Endothelial cell of hepatic sinusoid (primary cell): ENCODE data around the gene SLC39A13.

Source experiments
- in situ Hi-C: cut with HindIII; loops from 2 replicates; pipeline ENCODE4 v1.10.0; 2017; ENCODE audit warnings: low sequenced_read_pairs

Gene SLC39A13

DNA sequence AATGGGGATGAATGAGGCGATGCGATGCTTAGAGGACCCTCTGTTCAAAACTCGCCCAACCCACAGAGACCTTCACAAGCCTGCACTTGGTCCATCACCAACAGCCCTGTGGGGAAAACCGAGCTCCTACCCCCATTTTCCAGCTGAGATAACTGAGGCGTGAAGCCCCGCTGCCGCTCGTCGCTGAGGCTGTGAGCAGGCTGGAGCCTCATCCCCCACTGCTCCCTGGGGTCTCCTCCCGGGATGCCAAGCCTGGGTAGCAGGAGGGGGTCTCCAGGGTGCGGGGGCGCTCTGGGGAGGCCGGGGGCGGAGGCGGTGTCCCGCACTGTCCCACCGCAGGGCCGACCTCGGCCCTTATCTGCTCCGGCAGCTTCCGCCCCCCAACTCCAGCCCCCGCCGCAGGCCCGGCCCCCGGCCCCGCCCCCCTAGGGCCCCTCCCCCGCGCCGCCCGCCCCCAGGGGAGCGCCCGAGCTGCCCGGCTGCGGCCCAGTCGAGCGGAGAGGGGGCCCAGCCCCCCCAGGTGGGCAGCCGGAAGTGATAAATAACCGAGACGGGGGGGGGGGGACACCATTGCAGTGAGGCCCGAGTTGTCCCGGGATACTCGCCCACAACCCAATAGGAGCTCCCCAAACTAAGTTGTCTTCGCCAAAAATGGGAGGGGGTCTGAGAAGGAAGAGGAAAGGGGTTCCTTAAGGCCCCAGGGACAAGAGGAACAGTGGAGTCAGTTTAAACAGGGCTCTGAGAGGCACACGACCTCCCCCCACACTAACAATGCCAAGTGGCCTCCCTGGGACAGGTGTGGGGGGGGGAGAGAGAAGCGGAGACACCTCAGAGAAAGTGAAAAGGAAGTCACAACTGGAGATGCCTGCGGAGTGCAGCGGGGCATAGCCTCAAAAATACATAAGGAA is 8.3 kb upstream of the SLC39A13 start:
- in situ Hi-C loops: loop anchor here (10.0 kb wide), 2 partner anchors 45 to 105 kb away; partner anchors contain the start of gene RAPSN

DNA sequence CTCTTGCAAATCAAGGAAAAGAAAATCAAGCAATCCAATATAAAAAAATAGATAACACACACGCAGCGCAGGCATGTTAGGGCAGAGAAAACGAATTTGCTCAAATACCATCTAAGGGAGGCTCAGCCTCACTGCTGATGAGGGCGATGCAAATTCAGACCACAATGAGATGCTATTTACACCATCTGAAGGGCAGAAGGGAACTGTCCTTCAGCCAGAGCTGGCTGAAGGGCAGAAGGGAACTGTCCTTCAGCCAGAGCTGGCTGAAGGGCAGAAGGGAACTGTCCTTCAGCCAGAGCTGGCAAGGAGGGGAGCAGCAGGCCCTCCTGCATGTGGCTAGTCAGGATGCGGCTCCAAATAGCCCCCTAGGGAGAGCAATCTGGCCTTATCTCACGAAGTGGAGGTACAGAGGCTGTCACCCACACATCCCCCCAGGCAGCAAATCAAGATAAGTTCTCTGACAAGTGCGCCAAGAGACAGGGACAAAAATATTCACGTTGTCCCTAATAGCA is 7.6 kb upstream of the SLC39A13 start:
- in situ Hi-C loops: no loop called here

DNA sequence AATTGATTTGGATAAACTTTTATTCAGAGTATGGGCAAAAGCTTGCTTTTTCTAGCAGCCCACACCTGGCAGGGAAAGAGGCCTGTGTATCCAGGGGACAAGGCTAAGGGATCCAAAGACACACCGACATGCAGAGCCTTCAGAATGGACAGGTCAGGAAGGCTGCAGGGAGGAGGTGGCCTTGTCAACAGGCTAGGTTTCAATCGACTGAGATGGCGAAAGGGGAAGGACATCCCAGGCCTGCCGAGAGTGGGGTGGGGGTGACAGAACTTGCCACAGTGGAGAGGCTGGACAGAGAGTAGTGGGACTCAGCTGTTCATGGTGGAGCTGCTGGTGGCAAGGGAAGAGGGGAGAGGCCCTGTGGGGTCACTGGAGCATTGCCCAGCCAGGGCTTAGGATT is 5.3 kb upstream of the SLC39A13 start:
- in situ Hi-C loops: no loop called here

DNA sequence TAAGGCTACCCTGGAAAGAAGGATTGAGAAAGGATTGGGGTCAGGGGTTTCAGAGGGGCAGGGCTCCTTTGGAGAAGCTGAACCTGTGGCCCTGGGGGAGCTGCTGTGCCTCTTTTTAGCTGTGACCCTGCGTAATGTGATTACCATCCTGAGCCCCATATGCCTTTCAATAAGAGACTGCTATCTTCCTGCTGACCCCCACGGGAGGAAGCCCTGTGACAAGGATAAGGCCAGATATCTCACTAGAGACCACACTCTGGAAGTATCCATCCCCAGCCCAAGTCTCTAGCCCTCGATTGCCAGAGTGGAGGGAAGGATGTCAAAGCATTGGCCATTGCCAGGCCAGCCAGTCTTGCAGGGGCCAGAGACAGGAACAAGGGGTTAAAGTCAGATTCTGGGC is 4.8 kb upstream of the SLC39A13 start:
- in situ Hi-C loops: no loop called here

DNA sequence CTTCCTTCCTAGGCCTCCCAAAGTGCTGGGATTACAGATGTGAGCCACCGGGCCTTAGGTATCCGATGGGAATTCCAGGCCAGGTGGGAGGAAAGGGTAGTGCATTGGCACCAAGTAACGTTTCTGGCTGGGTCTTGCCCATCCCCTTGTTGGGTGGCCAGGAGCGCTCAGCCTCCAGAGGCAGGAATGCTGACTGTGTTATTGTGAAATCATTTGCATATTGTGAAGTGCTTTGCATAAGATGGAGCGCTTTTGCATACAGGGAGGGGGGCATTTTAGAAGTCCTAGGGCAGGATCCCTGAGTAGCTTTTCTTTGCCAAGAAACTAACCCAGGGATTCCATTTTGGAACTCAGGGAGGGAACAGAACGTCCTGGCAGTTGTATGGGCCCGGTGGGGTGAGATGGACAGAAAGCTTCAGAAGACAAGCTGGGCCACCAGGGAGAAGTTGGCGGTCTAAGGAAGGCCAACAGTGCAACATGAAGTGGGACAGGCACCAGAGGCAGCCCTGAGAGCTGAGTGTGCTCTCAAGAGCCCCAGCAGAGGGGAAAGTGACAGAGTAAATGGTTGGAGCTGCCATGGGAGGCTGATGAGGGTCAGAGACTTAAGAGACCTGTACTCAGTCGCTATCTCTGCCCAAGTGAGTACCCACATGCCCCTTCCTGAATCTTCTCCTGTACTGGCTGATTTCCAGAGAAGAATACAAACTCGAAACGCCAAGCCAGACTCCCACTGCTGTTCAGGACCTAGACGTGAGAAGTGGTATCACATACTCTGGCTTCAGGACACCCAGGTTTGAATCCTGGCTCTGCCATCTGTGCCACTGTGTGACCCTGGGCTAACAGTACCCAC is 1.3 kb upstream of the SLC39A13 start:
- in situ Hi-C loops: loop anchor here (5.0 kb wide), 1 partner anchor 75 kb away; no protein-coding TSS in a partner anchor

DNA sequence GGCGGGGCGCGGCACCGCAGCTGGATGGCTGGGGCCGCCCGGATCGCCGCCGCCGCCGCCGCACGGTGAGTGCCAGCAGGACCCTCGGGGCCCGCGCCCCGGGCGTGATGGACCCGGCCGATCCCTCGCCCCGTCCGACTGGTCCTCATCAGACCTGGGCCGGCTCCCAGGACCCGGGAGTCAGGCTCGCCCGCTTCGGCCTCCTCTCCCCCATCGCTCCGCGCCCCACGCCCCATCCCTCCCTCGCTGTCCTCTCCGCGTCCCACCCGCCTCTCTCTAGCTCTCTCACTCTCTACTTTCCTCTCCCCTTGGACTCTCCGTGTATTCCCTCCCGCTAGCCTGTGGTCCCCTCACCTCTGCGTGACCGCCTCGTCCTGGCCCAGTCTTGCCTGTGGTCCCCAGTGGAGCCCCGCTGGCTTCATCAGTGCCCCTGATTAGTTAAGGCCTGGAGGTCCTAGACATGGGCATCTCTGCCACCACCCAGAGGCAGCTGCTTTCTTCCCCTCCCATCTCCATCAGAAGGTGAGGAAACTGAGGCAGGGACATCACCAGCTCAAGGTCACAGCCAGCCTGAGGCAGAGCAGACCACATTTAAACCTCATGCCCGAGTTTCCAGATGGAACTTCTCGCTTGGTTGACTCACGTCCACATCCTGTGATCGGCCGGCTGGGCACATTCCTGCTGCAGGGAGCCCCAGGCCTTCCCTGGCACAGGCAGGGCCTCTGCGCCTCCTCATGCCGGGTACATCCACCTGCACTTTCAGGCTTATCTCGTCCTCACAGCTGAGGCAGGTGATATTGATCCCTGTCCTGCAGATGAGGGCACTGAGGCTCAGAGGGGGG is 429 bp downstream of the SLC39A13 start:
- in situ Hi-C loops: loop anchor here (5.0 kb wide), 1 partner anchor 77 kb away; no protein-coding TSS in a partner anchor

DNA sequence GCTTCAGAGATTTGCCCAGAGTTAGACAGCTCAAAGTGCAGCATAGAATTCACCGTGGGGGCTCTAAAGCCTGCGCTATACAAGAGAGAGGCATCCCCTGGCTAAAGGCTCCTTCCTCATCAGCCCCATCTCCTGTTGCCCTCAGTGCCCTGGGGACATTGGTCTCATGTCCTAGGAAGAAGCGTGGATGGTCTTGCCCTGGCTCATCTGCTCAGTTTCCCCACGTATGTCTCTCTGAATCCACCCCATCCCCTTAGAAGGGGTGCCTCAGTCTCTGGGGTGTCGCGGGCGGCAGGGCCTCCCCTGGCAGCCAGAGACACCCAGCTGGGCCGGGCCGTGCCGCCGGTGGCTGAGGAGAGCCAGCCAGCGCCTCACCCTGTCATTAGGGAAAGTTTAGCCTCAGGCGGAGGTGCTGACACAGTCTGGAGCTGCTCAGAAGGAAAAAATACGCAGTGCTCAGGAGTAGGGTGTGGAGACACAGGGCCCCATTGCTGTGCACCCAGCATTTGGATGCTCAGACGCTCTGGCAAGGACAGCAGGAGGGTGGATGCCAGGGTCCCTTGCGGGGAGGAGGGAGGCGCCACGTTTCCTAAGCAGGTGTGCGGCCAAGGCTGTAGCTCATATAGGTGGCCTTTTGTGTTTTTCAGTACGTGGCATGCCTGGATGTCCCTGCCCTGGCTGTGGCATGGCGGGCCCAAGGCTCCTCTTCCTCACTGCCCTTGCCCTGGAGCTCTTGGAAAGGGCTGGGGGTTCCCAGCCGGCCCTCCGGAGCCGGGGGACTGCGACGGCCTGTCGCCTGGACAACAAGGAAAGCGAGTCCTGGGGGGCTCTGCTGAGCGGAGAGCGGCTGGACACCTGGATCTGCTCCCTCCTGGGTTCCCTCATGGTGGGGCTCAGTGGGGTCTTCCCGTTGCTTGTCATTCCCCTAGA is 1.3 kb downstream of the SLC39A13 start:
- in situ Hi-C loops: loop anchor here (5.0 kb wide), 1 partner anchor 77 kb away; no protein-coding TSS in a partner anchor

DNA sequence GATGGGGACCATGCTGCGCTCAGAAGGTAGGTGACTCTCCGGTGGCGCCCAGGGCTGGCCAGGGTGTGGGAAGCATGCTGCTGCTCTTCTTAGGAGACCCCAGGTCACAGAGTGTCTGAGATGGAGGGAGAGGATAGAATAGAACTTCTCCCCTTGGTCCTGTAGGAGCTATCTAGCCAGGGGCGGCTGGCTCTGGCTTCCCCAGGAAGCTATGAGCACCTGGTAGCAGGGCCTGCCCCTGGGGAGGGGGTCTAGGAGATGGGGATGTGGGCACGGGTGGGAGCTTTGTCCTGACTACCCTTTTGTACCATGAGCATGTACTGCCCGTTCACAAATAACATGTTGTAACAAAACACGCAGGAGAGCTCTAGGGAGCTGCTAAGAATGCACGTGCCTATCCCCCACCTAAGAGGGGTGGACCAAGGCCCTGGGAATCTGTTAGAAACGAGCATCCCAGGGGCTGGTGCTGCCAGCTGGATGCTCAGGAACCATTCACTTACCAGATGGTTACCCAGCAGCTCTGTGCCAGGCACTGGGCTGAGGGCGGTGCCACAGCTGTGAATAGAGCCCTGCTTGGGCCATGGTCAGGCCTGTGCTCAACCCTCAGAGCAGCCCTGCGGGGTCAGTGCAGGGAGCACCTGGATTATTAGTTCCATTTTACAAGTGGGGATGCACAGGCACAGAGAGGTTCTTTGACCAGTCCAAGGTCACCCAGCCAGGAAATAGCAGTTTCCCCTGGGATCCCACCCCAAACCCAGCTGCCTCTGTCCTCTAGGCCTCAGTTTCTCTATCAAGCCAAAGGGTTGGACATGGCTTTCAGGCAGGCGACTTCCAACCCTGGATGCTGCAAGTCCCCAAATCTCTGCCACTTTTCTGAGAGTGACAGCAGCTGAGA is 2.2 kb downstream of the SLC39A13 start:
- in situ Hi-C loops: no loop called here

DNA sequence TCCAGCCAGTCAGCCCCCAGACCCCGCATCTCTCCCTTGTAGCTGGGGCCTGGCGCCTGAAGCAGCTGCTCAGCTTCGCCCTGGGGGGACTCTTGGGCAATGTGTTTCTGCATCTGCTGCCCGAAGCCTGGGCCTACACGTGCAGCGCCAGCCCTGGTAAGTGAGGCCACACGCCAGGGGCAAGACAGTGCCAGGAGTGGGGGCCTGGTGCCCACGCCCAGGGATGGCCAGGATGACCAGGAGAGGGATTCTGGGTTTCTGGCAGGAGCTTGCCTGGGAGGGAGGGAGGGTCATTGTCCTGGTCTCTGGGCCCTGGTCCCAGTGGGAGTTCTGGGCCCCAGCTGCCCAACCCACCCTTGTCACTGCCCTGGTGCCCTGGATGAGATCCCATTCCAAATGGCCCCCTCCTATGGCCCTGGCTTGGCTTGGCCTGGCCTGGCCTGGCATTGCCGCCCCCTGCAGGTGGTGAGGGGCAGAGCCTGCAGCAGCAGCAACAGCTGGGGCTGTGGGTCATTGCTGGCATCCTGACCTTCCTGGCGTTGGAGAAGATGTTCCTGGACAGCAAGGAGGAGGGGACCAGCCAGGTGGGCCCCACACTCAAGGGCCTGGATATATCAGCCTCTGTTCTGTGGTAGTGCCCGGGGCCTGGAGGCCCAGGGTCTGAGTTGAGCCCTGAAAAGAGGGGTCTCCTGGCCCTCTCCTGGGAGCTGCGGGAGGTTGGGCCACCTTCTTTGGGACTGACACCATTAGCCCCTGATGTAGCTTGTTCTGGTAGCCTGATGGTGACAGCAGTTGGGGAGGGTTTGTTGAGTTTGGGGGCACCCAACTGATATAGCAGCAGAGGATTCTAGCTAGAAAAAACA is 3.7 kb downstream of the SLC39A13 start:
- in situ Hi-C loops: no loop called here

DNA sequence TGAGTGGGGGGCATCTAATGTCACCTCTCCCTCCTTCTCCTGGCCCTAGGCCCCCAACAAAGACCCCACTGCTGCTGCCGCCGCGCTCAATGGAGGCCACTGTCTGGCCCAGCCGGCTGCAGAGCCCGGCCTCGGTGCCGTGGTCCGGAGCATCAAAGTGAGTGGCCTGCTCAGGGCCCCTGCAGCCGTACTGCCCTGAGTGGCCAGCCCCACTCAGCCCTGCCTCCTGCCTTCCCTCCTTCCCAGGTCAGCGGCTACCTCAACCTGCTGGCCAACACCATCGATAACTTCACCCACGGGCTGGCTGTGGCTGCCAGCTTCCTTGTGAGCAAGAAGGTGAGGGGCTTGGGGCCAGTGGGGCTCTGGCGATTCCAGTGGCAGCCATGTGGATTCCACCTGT is 5.0 kb downstream of the SLC39A13 start:
- in situ Hi-C loops: no loop called here

DNA sequence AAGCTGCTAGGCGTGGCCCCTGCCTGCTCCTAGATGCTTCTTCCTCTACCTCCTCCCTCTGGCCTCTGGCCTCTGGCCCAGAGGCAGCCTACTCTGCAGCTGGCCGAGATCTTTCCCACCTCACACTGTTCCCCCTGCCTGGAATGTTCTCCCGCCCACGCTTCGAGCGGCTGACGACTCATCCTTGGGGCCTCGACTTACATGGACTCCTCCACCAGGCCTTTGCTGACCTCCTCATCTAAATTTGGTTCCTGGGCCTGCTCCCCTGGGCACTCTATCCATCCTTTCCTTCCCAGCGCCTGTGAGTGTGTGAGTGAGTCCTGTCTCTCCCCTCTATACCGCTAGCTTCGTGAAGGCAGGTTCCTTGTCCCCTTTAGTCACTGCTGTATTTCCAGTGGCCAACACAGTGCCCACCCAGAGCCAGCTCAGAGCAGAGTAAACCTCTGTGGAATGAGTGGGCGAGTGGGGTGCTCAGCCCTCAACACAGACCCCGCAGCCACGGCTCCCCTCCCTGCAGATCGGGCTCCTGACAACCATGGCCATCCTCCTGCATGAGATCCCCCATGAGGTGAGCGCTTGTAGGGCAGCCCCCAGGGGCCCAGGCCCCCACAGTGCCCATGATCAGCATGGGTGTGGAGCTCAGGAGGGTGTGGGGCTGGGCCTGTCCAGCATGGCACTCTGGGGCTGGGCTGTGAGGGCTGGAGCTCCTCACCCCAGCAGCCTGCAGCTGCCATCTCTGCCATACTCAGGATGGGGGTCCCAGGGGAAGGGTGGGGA is 5.7 kb downstream of the SLC39A13 start:
- in situ Hi-C loops: no loop called here

DNA sequence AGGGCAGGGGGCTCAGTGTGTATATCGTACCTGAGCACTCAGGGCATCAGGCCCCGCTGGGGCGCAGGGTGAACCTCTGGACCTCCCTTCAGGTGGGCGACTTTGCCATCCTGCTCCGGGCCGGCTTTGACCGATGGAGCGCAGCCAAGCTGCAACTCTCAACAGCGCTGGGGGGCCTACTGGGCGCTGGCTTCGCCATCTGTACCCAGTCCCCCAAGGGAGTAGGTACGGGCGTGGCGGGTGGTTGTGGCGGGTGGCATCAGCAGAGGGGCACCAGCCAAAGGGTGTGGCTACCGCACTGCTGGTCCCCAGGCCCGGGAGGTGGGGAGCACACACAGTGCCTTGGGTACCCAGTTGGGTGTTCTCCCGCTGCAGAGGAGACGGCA is 6.3 kb downstream of the SLC39A13 start:
- in situ Hi-C loops: no loop called here

DNA sequence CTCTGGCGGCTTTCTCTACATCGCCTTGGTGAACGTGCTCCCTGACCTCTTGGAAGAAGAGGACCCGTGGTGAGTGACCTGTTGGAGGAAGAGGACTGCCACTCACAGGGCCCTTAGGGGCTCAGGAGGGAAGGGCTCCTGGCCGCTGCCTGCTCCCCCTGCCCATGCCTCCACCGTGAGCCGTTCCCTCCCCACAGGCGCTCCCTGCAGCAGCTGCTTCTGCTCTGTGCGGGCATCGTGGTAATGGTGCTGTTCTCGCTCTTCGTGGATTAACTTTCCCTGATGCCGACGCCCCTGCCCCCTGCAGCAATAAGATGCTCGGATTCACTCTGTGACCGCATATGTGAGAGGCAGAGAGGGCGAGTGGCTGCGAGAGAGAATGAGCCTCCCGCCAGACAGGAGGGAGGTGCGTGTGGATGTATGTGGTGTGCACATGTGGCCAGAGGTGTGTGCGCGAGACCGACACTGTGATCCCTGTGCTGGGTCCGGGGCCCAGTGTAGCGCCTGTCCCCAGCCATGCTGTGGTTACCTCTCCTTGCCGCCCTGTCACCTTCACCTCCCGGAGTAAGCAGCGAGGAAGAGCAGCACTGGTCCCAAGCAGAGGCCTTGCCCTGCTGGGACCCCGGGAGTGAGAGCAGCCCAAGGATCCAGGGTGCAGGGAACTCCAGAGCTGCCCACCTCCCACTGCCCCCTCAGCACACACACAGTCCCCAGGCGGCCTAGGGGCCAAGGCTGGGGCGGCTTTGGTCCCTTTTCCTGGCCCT is 6.9 kb downstream of the SLC39A13 start:
- in situ Hi-C loops: no loop called here

DNA sequence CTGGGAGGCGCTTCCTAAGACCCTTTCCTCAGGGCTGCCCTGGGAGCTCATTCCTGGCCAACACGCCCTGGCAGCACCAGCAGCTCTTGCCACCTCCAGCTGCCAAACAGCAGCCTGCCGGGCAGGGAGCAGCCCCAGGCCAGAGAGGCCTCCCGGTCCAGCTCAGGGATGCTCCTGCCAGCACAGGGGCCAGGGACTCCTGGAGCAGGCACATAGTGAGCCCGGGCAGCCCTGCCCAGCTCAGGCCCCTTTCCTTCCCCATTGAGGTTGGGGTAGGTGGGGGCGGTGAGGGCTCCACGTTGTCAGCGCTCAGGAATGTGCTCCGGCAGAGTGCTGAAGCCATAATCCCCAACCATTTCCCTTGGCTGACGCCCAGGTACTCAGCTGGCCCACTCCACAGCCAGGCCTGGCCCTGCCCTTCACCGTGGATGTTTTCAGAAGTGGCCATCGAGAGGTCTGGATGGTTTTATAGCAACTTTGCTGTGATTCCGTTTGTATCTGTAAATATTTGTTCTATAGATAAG is 7.6 kb downstream of the SLC39A13 start:
- in situ Hi-C loops: no loop called here

DNA sequence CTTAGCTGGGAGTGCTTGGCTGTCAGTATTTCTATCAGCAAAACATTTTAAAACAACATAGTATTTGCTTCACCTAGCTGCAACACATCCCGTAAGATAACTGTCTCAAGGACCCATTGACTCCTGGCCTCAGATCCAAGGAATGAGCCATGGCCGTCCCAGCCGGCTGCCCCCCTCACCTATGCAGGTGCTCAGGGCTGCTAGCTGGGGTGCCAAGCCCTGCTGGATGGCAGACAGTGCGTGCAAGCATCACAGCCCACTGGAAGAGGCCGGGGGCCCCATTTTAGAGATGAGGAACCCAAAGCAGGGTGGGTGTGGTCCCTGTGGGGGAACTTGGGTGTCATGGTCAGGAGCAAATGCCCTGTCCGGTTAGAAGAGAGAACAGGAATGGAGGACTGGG is 9.3 kb downstream of the SLC39A13 start:
- in situ Hi-C loops: no loop called here
